NCI-H748 treated with DMSO at 0.1 percent for 48 hours (cell line): ENCODE data around the gene MFSD11.
"Not testable (repeated sequence)": the region's sequence is repeated elsewhere in the genome, so short reads cannot be mapped to it uniquely, and the experiment has no call there.

Source experiments
- DNase-seq: peaks from one replicate; lab custom pipeline; 2025; lab: John Stamatoyannopoulos, UW

Gene MFSD11

GRCh38 chr17:76737676-76738467, at the start of gene MFSD11:
TSS of gene MFSD11 (plus strand) at chr17:76738119. CDS start at chr17:76738353, 234 bp downstream.
- DNase-seq = peak; percentile 69

- DNase-seq = no peak
Observed at GRCh38 chr17:76688165-76688622, 49.7 kb upstream of the MFSD11 start.

GRCh38 chr17:76689859-76690258, 48.1 kb upstream of the MFSD11 start:
- no peak for DNase-seq

GRCh38 chr17:76690596-76691280, 47.2 kb upstream of the MFSD11 start:
- DNase-seq = no peak

- DNase-seq = no peak
Observed at GRCh38 chr17:76691379-76692191, 46.3 kb upstream of the MFSD11 start.

GRCh38 chr17:76695059-76695831, 42.7 kb upstream of the MFSD11 start:
- DNase-seq = no peak

GRCh38 chr17:76696763-76697701, 40.9 kb upstream of the MFSD11 start:
- DNase-seq = no peak

- DNase-seq = no peak
Observed at GRCh38 chr17:76697702-76698465, 40.0 kb upstream of the MFSD11 start.

- not testable (repeated sequence) for DNase-seq
Observed at GRCh38 chr17:76698466-76698977, 39.4 kb upstream of the MFSD11 start.

- DNase-seq = no peak
Observed at GRCh38 chr17:76700270-76700616, 37.7 kb upstream of the MFSD11 start.

- no peak for DNase-seq
Observed at GRCh38 chr17:76700617-76701470, 37.1 kb upstream of the MFSD11 start.

- no peak for DNase-seq
Observed at GRCh38 chr17:76701471-76701967, 36.4 kb upstream of the MFSD11 start.

- DNase-seq = no peak
Observed at GRCh38 chr17:76702076-76702475, 35.8 kb upstream of the MFSD11 start.

GRCh38 chr17:76702941-76703637, 34.8 kb upstream of the MFSD11 start:
- DNase-seq = no peak

- no peak for DNase-seq
Observed at GRCh38 chr17:76704805-76705204, 33.1 kb upstream of the MFSD11 start.

- DNase-seq = no peak
Observed at GRCh38 chr17:76706817-76707216, 31.1 kb upstream of the MFSD11 start.

- DNase-seq = no peak
Observed at GRCh38 chr17:76707985-76708807, 29.7 kb upstream of the MFSD11 start.
